HepG2 (cell line): ENCODE data around the gene PRKCZ. TPM values are rescaled to one million over a fixed set of nuclear protein-coding genes. Genes with fewer than 3 reads are reported as not detected.

Source experiments
- AHDC1 ChIP-seq: sonication (generic); formaldehyde crosslinking; IDR thresholded peaks from 2 replicates; pipeline ENCODE4 v1.5.1; 2020; ENCODE audit warnings: mild to moderate bottlenecking, missing genetic modification reagents, borderline replicate concordance
- CENPBD1 ChIP-seq: sonication (generic); formaldehyde crosslinking; IDR thresholded peaks from 2 replicates; pipeline ENCODE4 v1.8.0; 2022; ENCODE audit warnings: missing genetic modification reagents, low read depth, mild to moderate bottlenecking, borderline replicate concordance
- HBP1 ChIP-seq: IDR thresholded peaks from 2 replicates; pipeline ENCODE4 v1.6.1; 2016; ENCODE audit warnings: low read depth, control low read depth
- MEF2D ChIP-seq: sonication (generic); formaldehyde crosslinking; IDR thresholded peaks from 2 replicates; pipeline ENCODE4 v1.5.1; 2020; ENCODE audit warnings: mild to moderate bottlenecking, missing genetic modification reagents
- MLX ChIP-seq: IDR thresholded peaks from 2 replicates; pipeline ENCODE4 v1.6.1; 2016
- PAF1 ChIP-seq: IDR thresholded peaks from 2 replicates; pipeline ENCODE4 v1.6.1; 2016; ENCODE audit warnings: missing genetic modification reagents, missing compliant biosample characterization
- SRF ChIP-seq: IDR thresholded peaks from 2 replicates; pipeline ENCODE4 v1.6.1; 2011; ENCODE audit warnings: mild to moderate bottlenecking, low read depth, low read length, moderate library complexity
- SSRP1 ChIP-seq: IDR thresholded peaks from 2 replicates; pipeline ENCODE4 v1.6.1; 2016; ENCODE audit warnings: control low read depth
- TAF1 ChIP-seq: sonication (generic); formaldehyde crosslinking; IDR thresholded peaks from 2 replicates; pipeline ENCODE4 v1.4.0; 2020; ENCODE audit warnings: missing genetic modification reagents
- YEATS2 ChIP-seq: sonication (generic); formaldehyde crosslinking; IDR thresholded peaks from 2 replicates; pipeline ENCODE4 v1.4.0; 2020; ENCODE audit warnings: missing genetic modification reagents, borderline replicate concordance
- ZFP37 ChIP-seq: sonication (generic); formaldehyde crosslinking; IDR thresholded peaks from 2 replicates; pipeline ENCODE4 v1.4.0; 2020; ENCODE audit warnings: missing genetic modification reagents, borderline replicate concordance
- ZKSCAN1 ChIP-seq: fragments of 150-350 bp; IDR thresholded peaks from 2 replicates; pipeline ENCODE4 v1.6.1; 2014; ENCODE audit warnings: low read length
- ZMYM2 ChIP-seq: sonication (generic); formaldehyde crosslinking; IDR thresholded peaks from 2 replicates; pipeline ENCODE4 v1.8.0; 2022; ENCODE audit warnings: mild to moderate bottlenecking, missing genetic modification reagents
- ZNF251 ChIP-seq: sonication (generic); formaldehyde crosslinking; IDR thresholded peaks from 2 replicates; pipeline ENCODE4 v1.9.0; 2021; ENCODE audit warnings: mild to moderate bottlenecking, missing genetic modification reagents
- ZNF777 ChIP-seq: sonication (generic); formaldehyde crosslinking; IDR thresholded peaks from 2 replicates; pipeline ENCODE4 v1.4.0; 2020; ENCODE audit warnings: missing genetic modification reagents
- polyA plus RNA-seq, 8 experiments: library from polyadenylated mRNA; depleted of rRNA in 3 of 8; stranded (reverse) in 7 of 8; unstranded in 1 of 8; fragments of >200 nt; fragmentation: Illumina TruSeq in 4 of 8; extraction: Trizol in 4 of 8; gene quantifications; 2 replicates each; pipeline versions ENCODE4 v1.2.1 to v1.2.3, GENCODE V29; 2011 to 2016; ENCODE audit warnings: low read depth in 4 of 8, missing spikeins in 1 of 8, mixed read lengths in 1 of 8; ENCODE audit not compliant: insufficient read depth in 1 of 8
- total RNA-seq, 5 experiments: library from RNA; depleted of rRNA; stranded (reverse); fragments of >200 nt; fragmentation: Illumina TruSeq; extraction: Trizol; gene quantifications; 2 replicates each; pipeline ENCODE4 v1.2.3, GENCODE V29; 2016; ENCODE audit warnings: low read depth in 1 of 5

Gene PRKCZ
- total and polyA plus RNA-seq, 2 of the 13 experiments (the other 11 are each of a cell fraction or from before 2014, with no cell fraction given), result 34.7 to 85.2 TPM

GRCh38 chr1:2014741-2015735, 35.2 kb upstream of the PRKCZ start (continued):
- TF ChIP-seq AHDC1 (CRISPR knock-in tag) (no peak), YEATS2 (CRISPR knock-in tag) (no peak), ZKSCAN1 (no peak), SRF (no peak), TAF1 (CRISPR knock-in tag) (no peak), HBP1 (CRISPR knock-in tag) (no peak), CENPBD1 (CRISPR knock-in tag) (no peak), ZNF777 (CRISPR knock-in tag) (no peak), MLX (CRISPR knock-in tag) (no peak), ZMYM2 (no peak), PAF1 (no peak), MEF2D (CRISPR knock-in tag) (no peak), ZNF251 (CRISPR knock-in tag) (no peak), SSRP1 (no peak), ZFP37 (no peak)
